Measurements from ENCODE around the gene STK11. TPM values are rescaled to one million over a fixed set of nuclear protein-coding genes. Genes with fewer than 3 reads are reported as not detected.

The STK11 gene
- total RNA-seq, 1 experiment from 2014 or later = 71.6 TPM

GRCh38 chr19:1273263-1274041, 67.9 kb downstream of the STK11 start:
- peak; percentile 15 for DNase-seq (ENCODE audit: low read depth)

DNA sequence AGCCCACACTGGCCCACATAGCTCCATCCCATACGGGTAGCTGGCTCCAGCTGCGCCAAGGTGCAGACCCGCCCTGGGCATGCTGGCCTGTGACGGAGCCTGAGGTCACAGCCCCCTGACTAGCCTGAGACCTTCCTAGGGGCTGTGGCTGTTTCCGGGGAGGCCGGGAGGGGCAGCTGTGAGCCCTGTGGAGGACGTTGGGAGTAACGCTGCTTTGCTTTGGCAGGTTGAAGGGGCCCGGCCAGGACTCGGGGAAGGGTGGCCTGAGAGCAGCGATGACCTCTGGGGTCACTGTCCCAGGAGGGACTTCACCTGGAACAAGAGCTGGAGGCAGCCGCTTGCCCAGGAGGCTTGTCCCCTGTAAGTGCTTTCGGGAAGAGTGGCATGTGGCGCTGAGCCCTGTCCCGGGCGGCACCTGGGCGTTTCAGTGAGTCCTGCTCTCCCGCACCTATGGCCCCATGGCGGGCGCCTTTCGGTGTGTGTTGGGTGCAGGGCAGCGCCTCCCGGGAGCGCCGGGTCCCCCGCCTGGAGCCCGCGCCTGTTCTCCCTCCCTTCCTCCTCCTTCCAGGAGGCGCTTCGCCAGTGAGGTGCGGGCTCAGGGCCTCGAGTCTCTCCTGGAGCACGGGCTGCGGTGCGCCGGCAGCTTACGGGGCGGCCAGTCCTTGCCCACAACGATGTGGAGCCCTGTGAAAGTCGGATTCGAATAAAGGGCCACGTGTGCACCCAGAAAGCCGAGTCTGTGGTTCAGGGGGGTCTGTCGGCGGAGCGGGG, 68.7 kb downstream of the STK11 start:
- no peak for DNase-seq (ENCODE audit: low read depth)

DNA sequence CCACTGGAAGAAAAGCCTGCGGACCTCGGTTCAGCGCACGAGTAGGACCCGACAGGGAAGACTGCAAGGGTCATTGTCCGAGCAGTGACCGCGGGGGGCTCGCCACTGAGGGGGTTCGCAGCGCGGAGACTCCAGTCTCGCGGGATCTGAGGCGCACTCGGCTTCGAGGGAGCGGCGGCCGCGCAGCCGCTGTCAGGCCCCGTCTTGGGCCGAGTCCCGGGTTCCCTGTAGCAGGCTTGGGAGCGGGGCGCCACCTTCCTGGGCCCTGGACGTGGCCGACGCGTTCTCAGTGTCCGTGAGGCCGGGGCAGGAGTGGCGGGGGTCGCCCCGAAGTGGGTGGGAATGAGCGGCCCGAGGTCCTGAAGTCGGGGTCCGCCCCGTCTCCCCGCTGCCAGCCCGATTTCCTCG, 69.3 kb downstream of the STK11 start:
- no peak for DNase-seq (ENCODE audit: low read depth)

DNA sequence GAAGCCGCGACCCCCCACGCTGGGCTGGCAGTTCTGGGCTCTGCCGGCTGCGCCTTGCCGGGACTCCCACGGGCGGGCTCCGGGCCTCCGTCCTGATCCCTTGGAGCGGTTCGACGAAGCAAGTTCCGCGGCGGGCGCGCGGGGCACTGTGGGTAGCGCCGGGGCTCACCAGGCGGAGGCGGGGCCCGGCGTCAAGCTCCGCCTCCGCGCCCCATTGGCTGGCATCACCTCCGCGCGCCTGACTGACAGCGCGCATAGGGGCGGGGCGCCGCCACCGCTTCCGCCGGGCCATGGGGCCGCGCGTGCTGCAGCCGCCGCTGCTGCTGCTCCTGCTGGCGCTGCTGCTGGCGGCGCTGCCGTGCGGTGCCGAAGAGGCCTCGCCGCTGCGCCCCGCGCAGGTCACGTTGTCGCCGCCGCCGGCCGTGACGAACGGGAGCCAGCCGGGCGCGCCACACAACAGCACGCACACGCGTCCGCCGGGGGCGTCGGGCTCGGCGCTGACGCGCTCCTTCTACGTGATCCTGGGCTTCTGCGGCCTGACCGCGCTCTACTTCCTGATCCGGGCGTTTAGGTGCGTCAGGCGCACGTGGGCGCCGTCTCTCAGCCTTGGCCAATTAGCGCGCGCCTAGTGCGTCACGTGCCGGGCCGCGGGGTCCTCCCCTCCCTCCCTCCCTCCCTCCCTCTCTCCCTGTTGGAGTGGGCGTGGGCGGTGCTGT, 69.8 kb downstream of the STK11 start, which contains the start of gene FAM174C:
Gene FAM174C (plus strand): TSS at position 271 of the 716 bp plus-strand sequence. CDS start 20 bp downstream, at position 291.
- peak; percentile 96 for DNase-seq (ENCODE audit: low read depth)

GRCh38 chr19:1275976-1276627, 70.5 kb downstream of the STK11 start:
- no peak for DNase-seq (ENCODE audit: low read depth)

DNA sequence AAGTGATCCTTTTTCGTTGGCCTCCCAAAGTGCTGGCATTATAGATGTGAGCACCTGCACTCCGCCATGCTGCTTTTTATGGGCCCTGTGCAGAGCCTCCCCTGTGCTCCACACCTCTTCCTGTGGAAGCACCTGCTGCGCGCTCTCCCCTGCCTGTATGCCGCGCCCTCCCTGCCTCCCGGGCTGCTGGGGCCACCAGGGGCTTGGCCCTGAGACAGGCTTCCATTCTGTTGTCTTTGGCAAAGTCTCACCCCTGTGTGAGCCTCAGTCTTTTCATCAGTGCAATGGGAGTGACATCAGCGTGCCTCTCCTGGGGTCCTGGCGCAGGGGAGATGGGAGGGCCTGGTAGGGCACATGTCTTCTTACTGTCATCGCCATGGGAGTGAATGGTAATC, 71.0 kb downstream of the STK11 start:
- DNase-seq (ENCODE audit: low read depth) = no peak

DNA sequence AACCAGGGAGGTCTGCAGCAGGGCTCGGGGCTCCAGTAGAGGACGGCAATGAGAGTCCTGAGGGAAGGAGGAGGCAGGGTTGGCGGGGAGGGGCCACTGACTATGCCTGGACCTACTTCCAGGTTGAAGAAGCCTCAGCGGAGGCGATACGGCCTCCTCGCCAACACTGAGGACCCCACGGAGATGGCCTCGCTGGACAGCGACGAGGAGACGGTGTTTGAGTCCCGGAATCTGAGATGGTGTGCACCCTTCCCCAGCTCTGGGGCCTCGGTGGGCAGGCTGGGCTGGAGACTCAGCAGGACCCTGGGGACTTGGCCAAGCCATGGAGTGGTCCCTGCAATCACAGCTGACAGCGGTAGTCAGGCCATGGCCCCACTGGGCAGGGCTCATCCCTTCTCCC, 71.5 kb downstream of the STK11 start:
- DNase-seq (ENCODE audit: low read depth) = no peak

Other genes with a start within 250 kb of the STK11 start
- 48.9 and 70.4 TPM in 2 replicates for gene WDR18, start 221.4 kb upstream of the STK11 start, total RNA-seq (2014; rRNA removed; shearing (Covaris generic))
- not detected in 2 replicates for gene GRIN3B, start 205.4 kb upstream of the STK11 start, total RNA-seq (2014; rRNA removed; shearing (Covaris generic))
- 99.9 and 126 TPM in 2 replicates for gene TMEM259, start 184.7 kb upstream of the STK11 start, total RNA-seq (2014; rRNA removed; shearing (Covaris generic))
- not detected in 2 replicates for gene RNU6-2, start 184.3 kb upstream of the STK11 start, total RNA-seq (2014; rRNA removed; shearing (Covaris generic))
- gene CNN2, start 179.2 kb upstream of the STK11 start, total RNA-seq (2014; rRNA removed; shearing (Covaris generic)) = 259 and 333 TPM in 2 replicates
- gene ABCA7, start 165.7 kb upstream of the STK11 start, total RNA-seq (2014; rRNA removed; shearing (Covaris generic)) = 9.3 and 13.5 TPM in 2 replicates
- 12.7 and 40.8 TPM in 2 replicates for gene ARHGAP45, start 138.6 kb upstream of the STK11 start, total RNA-seq (2014; rRNA removed; shearing (Covaris generic))
- 145 and 164 TPM in 2 replicates for gene POLR2E, start 110.4 kb upstream of the STK11 start, total RNA-seq (2014; rRNA removed; shearing (Covaris generic))
- 684 and 697 TPM in 2 replicates for gene GPX4, start 101.8 kb upstream of the STK11 start, total RNA-seq (2014; rRNA removed; shearing (Covaris generic))
- gene SBNO2, start 31.5 kb upstream of the STK11 start, total RNA-seq (2014; rRNA removed; shearing (Covaris generic)) = 9.3 and 17.4 TPM in 2 replicates
- gene CBARP, start 32.2 kb downstream of the STK11 start, total RNA-seq (2014; rRNA removed; shearing (Covaris generic)) = 0.44 and 4.4 TPM in 2 replicates
- gene ATP5F1D, start 36.0 kb downstream of the STK11 start, total RNA-seq (2014; rRNA removed; shearing (Covaris generic)) = 45.0 and 69.8 TPM in 2 replicates
- gene MIDN, start 42.8 kb downstream of the STK11 start, total RNA-seq (2014; rRNA removed; shearing (Covaris generic)) = 4.5 and 11.0 TPM in 2 replicates
- 115 and 145 TPM in 2 replicates for gene CIRBP, start 63.6 kb downstream of the STK11 start, total RNA-seq (2014; rRNA removed; shearing (Covaris generic))
- 108 and 128 TPM in 2 replicates for gene FAM174C, start 69.8 kb downstream of the STK11 start, total RNA-seq (2014; rRNA removed; shearing (Covaris generic))
- not detected in 2 replicates for gene EFNA2, start 80.1 kb downstream of the STK11 start, total RNA-seq (2014; rRNA removed; shearing (Covaris generic))
- gene NDUFS7, start 178.1 kb downstream of the STK11 start, total RNA-seq (2014; rRNA removed; shearing (Covaris generic)) = 119 and 150 TPM in 2 replicates
- gene GAMT, start 195.8 kb downstream of the STK11 start, total RNA-seq (2014; rRNA removed; shearing (Covaris generic)) = 33.2 and 37.7 TPM in 2 replicates
- 87.7 and 97.6 TPM in 2 replicates for gene DAZAP1, start 201.8 kb downstream of the STK11 start, total RNA-seq (2014; rRNA removed; shearing (Covaris generic))
- gene RPS15, start 232.6 kb downstream of the STK11 start, total RNA-seq (2014; rRNA removed; shearing (Covaris generic)) = 1,527 and 2,021 TPM in 2 replicates
- gene APC2, start 244.3 kb downstream of the STK11 start, total RNA-seq (2014; rRNA removed; shearing (Covaris generic)) = 0.49 TPM in 1 of 2 replicates, not detected in the other

All from M059J (cell line).